B cell (primary cell): ENCODE measurements around the gene COL3A1. TPM values are rescaled to one million over a fixed set of nuclear protein-coding genes. Genes with fewer than 3 reads are reported as not detected.

Experiments
- ATAC-seq: fragments of 200-7000 bp; cut with Tn5 transposase; one replicate; pipeline ENCODE4 v1.10.0; 2021; ENCODE audit warnings: low read depth, mild to moderate bottlenecking, moderate number of reproducible peaks, moderate library complexity
- CTCF ChIA-PET: fragments of 350-600 bp; sonication (Branson Sonifier 250); formaldehyde crosslinking; loops from one replicate; lab custom pipeline; 2021; ENCODE audit warnings: antibody characterized with exemption, inconsistent platforms; lab: Charles Lee
- POLR2A ChIA-PET: fragments of 350-600 bp; sonication (Branson Sonifier 250); formaldehyde crosslinking; loops from one replicate; lab custom pipeline; 2021; ENCODE audit warnings: antibody characterized with exemption; lab: Charles Lee
- DNase-seq: peaks from one replicate; pipeline ENCODE4 v3.0.0; 2013
- H2AFZ ChIP-seq: 2 replicates; pipeline ENCODE4 v1.6.1; 2012; ENCODE audit warnings: mild to moderate bottlenecking, low read depth, low read length; ENCODE audit not compliant: insufficient read depth, poor library complexity, severe bottlenecking
- H3K27ac ChIP-seq, 2 donors: 1 replicate in 1 of 2; 2 replicates in 1 of 2; pipeline ENCODE4 v1.5.1; 2012 to 2013; ENCODE audit warnings: low read length in 2 of 2, mild to moderate bottlenecking in 2 of 2, moderate library complexity in 1 of 2
- H3K27me3 ChIP-seq, 4 experiments: fragments of 200-600 bp in 1 of 4; sonication (generic) in 1 of 4; replicated peaks in 1 of 4; 1 replicate in 2 of 4; 2 replicates in 2 of 4; pipeline versions ENCODE4 v1.6.1 to v1.7.0; 2013 to 2016; ENCODE audit warnings: low read length in 3 of 4, mild to moderate bottlenecking in 2 of 4, mixed read lengths in 1 of 4, moderate library complexity in 1 of 4; ENCODE audit not compliant: insufficient read depth in 4 of 4, control insufficient read depth in 3 of 4; ENCODE audit errors: control extremely low read depth in 1 of 4
- H3K36me3 ChIP-seq, 2 experiments: replicated peaks in 1 of 2; 1 replicate in 1 of 2; 2 replicates in 1 of 2; pipeline versions ENCODE4 v1.6.1 to v1.7.1; 2013; ENCODE audit warnings: low read length in 1 of 2; ENCODE audit not compliant: insufficient read depth in 2 of 2, control insufficient read depth in 1 of 2; ENCODE audit errors: control extremely low read depth in 1 of 2, extremely low read depth in 1 of 2
- H3K4me1 ChIP-seq, 2 donors: fragments of 200-600 bp in 1 of 2; sonication (generic) in 1 of 2; 1 replicate in 1 of 2; 2 replicates in 1 of 2; pipeline versions ENCODE4 v1.5.1 to v1.6.1; 2013 to 2017; ENCODE audit warnings: low read length in 2 of 2; ENCODE audit not compliant: control insufficient read depth in 2 of 2, insufficient read depth in 2 of 2
- H3K4me2 ChIP-seq: replicated peaks from 2 replicates; pipeline ENCODE3; 2012; ENCODE audit warnings: mild to moderate bottlenecking, low read depth, low read length; ENCODE audit not compliant: poor library complexity, severe bottlenecking
- H3K4me3 ChIP-seq, 5 experiments: fragments of 200-600 bp in 1 of 5; sonication (generic) in 1 of 5; 1 replicate in 3 of 5; 2 replicates in 2 of 5; pipeline versions ENCODE4 v1.5.1 to v1.7.0; 2011 to 2016; ENCODE audit warnings: low read length in 4 of 5, mild to moderate bottlenecking in 4 of 5, low read depth in 2 of 5, control low read depth in 1 of 5, moderate library complexity in 1 of 5; ENCODE audit not compliant: insufficient read depth in 1 of 5; ENCODE audit errors: control extremely low read depth in 1 of 5, extremely low read depth in 1 of 5
- H3K79me2 ChIP-seq: fragments of 200-600 bp; sonication (generic); one replicate; pipeline ENCODE4 v1.6.0; 2016; ENCODE audit warnings: low read length; ENCODE audit not compliant: control insufficient read depth, insufficient read depth
- H3K9ac ChIP-seq: fragments of 200-600 bp; sonication (generic); 2 replicates; pipeline ENCODE4 v1.6.1; 2017; ENCODE audit warnings: mild to moderate bottlenecking, low read length, moderate library complexity
- H3K9me3 ChIP-seq, 3 donors: one replicate each; pipeline versions ENCODE4 v1.6.1 to v1.7.1; 2013; ENCODE audit warnings: low read length in 2 of 3; ENCODE audit not compliant: control insufficient read depth in 2 of 3, insufficient read depth in 1 of 3; ENCODE audit errors: control extremely low read depth in 1 of 3
- H4K20me1 ChIP-seq: 2 replicates; pipeline ENCODE4 v1.6.0; 2012; ENCODE audit warnings: mild to moderate bottlenecking, low read length; ENCODE audit not compliant: insufficient read depth, control insufficient read depth, poor library complexity, severe bottlenecking
- H3K27ac Mint-ChIP-seq: one replicate; pipeline ENCODE4 v1.8.0; 2021; ENCODE audit warnings: mixed read lengths
- H3K27me3 Mint-ChIP-seq: one replicate; pipeline ENCODE4 v1.8.0; 2021; ENCODE audit warnings: mixed read lengths
- H3K4me1 Mint-ChIP-seq: one replicate; pipeline ENCODE4 v1.8.0; 2021; ENCODE audit warnings: mixed read lengths
- H3K4me3 Mint-ChIP-seq: one replicate; pipeline ENCODE4 v1.8.0; 2021; ENCODE audit warnings: mixed read lengths
- H3K9me3 Mint-ChIP-seq: one replicate; pipeline ENCODE4 v1.8.0; 2022; ENCODE audit warnings: mixed read lengths; ENCODE audit not compliant: insufficient read depth
- CTCF ChIP-seq: fragments of 200-600 bp; IDR thresholded peaks from one replicate; pipeline ENCODE4 v1.8.0; 2022; ENCODE audit warnings: antibody characterized with exemption, mild to moderate bottlenecking
- EZH2 ChIP-seq: IDR thresholded peaks from 2 replicates; pipeline ENCODE4 v1.6.1; 2012; ENCODE audit warnings: borderline replicate concordance, low read depth, mild to moderate bottlenecking, moderate library complexity, low read length; ENCODE audit not compliant: insufficient read depth, poor library complexity, severe bottlenecking
- WGBS: methylation state at CpG from one replicate; pipeline ENCODE4 v1.1.5; 2013; ENCODE audit warnings: missing lambda C conversion rate; ENCODE audit not compliant: insufficient coverage; 5-methylcytosine and 5-hydroxymethylcytosine counted together
- intact Hi-C: fragments of 100-400 bp; cut with micrococcal nuclease; formaldehyde crosslinking; loops from one replicate; pipeline ENCODE4 v1.10.0; 2022
- polyA plus RNA-seq: library from polyadenylated mRNA; depleted of rRNA; stranded (reverse); fragments of >200 nt; gene quantifications from 2 replicates; pipeline ENCODE4 v1.2.3, GENCODE V29; 2012
- total RNA-seq, 2 donors: library from RNA; stranded (reverse); fragments of 120-200 nt in 1 of 2; gene quantifications; 1 replicate in 1 of 2; 2 replicates in 1 of 2; pipeline versions ENCODE4 v1.2.3 to v1.2.4, GENCODE V29; 2013 to 2022

The COL3A1 gene
- total and polyA plus RNA-seq, 2 donors (not counting 1 experiment from before 2014, with no cell fraction given): not detected

GRCh38 chr2:188969236-188969635 lies 4.9 kb upstream of the COL3A1 start:
- Histone ChIP-seq H3K27me3 (no peaks in the 10 kb centered on the region), H3K9ac (no peak overlapping the region), H3K79me2 (no peaks in the 10 kb centered on the region), H3K27ac (no peak overlapping the region), H3K9me3 (no peaks in the 10 kb centered on the region), H3K4me1 (no peaks in the 10 kb centered on the region), H2AFZ (no peak overlapping the region), H4K20me1 (no peaks in the 10 kb centered on the region), H3K4me2 (no peak overlapping the region), H3K36me3 (no peaks in the 10 kb centered on the region), H3K4me3 (no peak overlapping the region)
- ATAC-seq (no peak), DNase-seq (no peak)
- WGBS: no CpG with 5 or more reads among the region's 3 CpGs
- intact Hi-C loops: no loop called here
- H3K4me1 Mint-ChIP-seq: no peaks in the 10 kb centered on the region
- CTCF ChIA-PET: no interaction called here
- no peak overlapping the region for H3K4me3 Mint-ChIP-seq
- H3K9me3 Mint-ChIP-seq: no peaks in the 10 kb centered on the region
- no peaks in the 10 kb centered on the region for H3K27me3 Mint-ChIP-seq
- POLR2A ChIA-PET: no interaction called here
- H3K27ac Mint-ChIP-seq: no peak overlapping the region
- TF ChIP-seq CTCF: no peak
- TF ChIP-seq EZH2: no peak

GRCh38 chr2:188969651-188970050 lies 4.5 kb upstream of the COL3A1 start:
- DNase-seq (no peak), ATAC-seq (no peak)
- ChIA-PET POLR2A (no interaction called here), CTCF (no interaction called here)
- Histone ChIP-seq H3K9ac (no peak overlapping the region), H3K4me3 (no peak overlapping the region), H3K4me2 (no peak overlapping the region), H3K79me2 (no peaks in the 10 kb centered on the region), H3K4me1 (no peaks in the 10 kb centered on the region), H2AFZ (no peak overlapping the region), H3K27ac (no peak overlapping the region), H3K27me3 (no peaks in the 10 kb centered on the region), H3K9me3 (no peaks in the 10 kb centered on the region), H4K20me1 (no peaks in the 10 kb centered on the region), H3K36me3 (no peaks in the 10 kb centered on the region)
- TF ChIP-seq CTCF: no peak
- no peak for TF ChIP-seq EZH2
- Mint-ChIP-seq H3K27me3 (no peaks in the 10 kb centered on the region), H3K4me1 (no peaks in the 10 kb centered on the region), H3K4me3 (no peak overlapping the region), H3K27ac (no peak overlapping the region), H3K9me3 (no peaks in the 10 kb centered on the region)
- intact Hi-C loops: no loop called here
- WGBS: no CpG with 5 or more reads among the region's 2 CpGs
